ENCODE measurements around the gene ARAP2. TPM values are rescaled to one million over a fixed set of nuclear protein-coding genes. Genes with fewer than 3 reads are reported as not detected.

Gene ARAP2
- polyA plus RNA-seq, 1 donor (not counting 4 experiments of a cell fraction or from before 2014, with no cell fraction given) = 9.3 TPM

DNA sequence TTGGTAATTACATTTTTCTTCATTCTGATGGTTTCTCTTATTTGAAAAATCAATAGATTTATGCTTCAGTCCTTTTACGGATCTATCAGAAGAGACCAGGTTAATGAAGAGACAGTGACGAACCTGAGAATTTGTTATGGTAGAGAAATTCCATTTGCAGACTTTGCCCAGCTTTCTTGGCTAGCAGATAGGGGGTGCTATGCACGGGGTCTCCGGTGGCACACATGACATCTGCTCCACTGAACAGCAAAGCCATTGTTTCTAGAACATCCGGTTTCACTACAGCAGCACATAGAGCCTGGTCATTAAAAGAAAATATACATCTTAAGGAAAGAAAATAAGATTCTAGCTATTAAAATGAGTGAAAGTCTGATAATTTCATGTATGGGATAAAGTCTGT is 85.1 kb downstream of the ARAP2 start:
- Histone ChIP-seq H3K36me3 (ENCODE audit: control insufficient read depth in 2 of 2, extremely low read depth in 1 of 2, insufficient read depth in 2 of 2, low read length in 2 of 2) (peaks cover 4 to 5% of the 10 kb centered on the region in 2 experiments), H3K4me2 (ENCODE audit: control insufficient read depth, extremely low read depth, insufficient read depth, low read depth, low read length) (no peak overlapping the region), H4K20me1 (ENCODE audit: control insufficient read depth, extremely low read depth, insufficient read depth, low read length) (no peaks in the 10 kb centered on the region), H3K27ac (ENCODE audit: control insufficient read depth, insufficient read depth, low read length) (no peak overlapping the region), H3K9me3 (ENCODE audit: control insufficient read depth, low read depth, low read length) (no peaks in the 10 kb centered on the region), H3K27me3 (ENCODE audit: control insufficient read depth, extremely low read depth, insufficient read depth, low read length) (no peaks in the 10 kb centered on the region), H3K79me2 (ENCODE audit: control insufficient read depth, insufficient read depth, low read length) (no peaks in the 10 kb centered on the region), H2AFZ (ENCODE audit: control insufficient read depth, low read length) (no peak overlapping the region), H3K4me1 (ENCODE audit: control insufficient read depth, extremely low read depth, insufficient read depth, low read length) (no peaks in the 10 kb centered on the region), H3K9ac (ENCODE audit: control insufficient read depth, extremely low read depth, insufficient read depth, low read length) (no peak overlapping the region), H3K9me1 (ENCODE audit: control insufficient read depth, extremely low read depth, insufficient read depth, low read length) (no peaks in the 10 kb centered on the region), H3K4me3 (ENCODE audit: control insufficient read depth in 2 of 3, extremely low read depth in 1 of 3, insufficient read depth in 2 of 3, low read depth in 1 of 3, low read length in 3 of 3) (no peak overlapping the region)
- DNase-seq (ENCODE audit: low read depth, low spot score) = no peak
- TF ChIP-seq EZH2 (IDR thresholded peaks at IDR 0.05; ENCODE audit: low read length) = no peak
- TF ChIP-seq, protein P1, sequence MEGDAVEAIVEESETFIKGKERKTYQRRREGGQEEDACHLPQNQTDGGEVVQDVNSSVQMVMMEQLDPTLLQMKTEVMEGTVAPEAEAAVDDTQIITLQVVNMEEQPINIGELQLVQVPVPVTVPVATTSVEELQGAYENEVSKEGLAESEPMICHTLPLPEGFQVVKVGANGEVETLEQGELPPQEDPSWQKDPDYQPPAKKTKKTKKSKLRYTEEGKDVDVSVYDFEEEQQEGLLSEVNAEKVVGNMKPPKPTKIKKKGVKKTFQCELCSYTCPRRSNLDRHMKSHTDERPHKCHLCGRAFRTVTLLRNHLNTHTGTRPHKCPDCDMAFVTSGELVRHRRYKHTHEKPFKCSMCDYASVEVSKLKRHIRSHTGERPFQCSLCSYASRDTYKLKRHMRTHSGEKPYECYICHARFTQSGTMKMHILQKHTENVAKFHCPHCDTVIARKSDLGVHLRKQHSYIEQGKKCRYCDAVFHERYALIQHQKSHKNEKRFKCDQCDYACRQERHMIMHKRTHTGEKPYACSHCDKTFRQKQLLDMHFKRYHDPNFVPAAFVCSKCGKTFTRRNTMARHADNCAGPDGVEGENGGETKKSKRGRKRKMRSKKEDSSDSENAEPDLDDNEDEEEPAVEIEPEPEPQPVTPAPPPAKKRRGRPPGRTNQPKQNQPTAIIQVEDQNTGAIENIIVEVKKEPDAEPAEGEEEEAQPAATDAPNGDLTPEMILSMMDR (optimal IDR thresholded peaks at IDR 0.05 in 1 of 3, IDR thresholded peaks at IDR 0.05 in 1 of 3, conservative IDR thresholded peaks at IDR 0.05 in 1 of 3; ENCODE audit: extremely low read depth in 1 of 3, insufficient read depth in 2 of 3, low read length in 3 of 3) = peak in 1 of 3 experiments; percentile 21
- dilution Hi-C loops (cut with MboI; ENCODE audit: extremely low pct_ligation_motif_present, low sequenced_read_pairs) = no loop called here
- no peak for FAIRE-seq

DNA sequence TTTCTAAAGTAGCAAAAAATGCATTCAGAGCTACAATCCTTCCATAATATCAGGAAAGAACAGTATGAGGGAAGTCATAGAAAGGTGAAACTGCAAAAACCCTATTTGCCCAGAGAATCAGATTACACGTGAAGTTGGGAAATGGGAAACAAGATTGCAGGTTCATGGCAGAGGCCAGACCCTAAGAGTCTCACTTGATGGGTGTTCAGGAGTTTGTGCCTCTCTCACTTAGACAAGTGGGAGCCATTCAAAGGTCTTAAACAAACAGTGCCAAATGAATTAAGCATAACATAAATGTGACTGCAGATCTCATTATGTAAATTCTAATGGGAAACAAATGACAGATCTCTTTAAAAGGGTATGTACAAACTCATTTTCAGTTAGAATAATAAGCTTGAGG is 91.6 kb downstream of the ARAP2 start:
- Histone ChIP-seq H3K27me3 (ENCODE audit: control insufficient read depth, extremely low read depth, insufficient read depth, low read length) (no peaks in the 10 kb centered on the region), H4K20me1 (ENCODE audit: control insufficient read depth, extremely low read depth, insufficient read depth, low read length) (no peaks in the 10 kb centered on the region), H3K4me2 (ENCODE audit: control insufficient read depth, extremely low read depth, insufficient read depth, low read depth, low read length) (no peak overlapping the region), H3K9ac (ENCODE audit: control insufficient read depth, extremely low read depth, insufficient read depth, low read length) (no peak overlapping the region), H3K9me3 (ENCODE audit: control insufficient read depth, low read depth, low read length) (no peaks in the 10 kb centered on the region), H2AFZ (ENCODE audit: control insufficient read depth, low read length) (no peak overlapping the region), H3K36me3 (ENCODE audit: control insufficient read depth in 2 of 2, extremely low read depth in 1 of 2, insufficient read depth in 2 of 2, low read length in 2 of 2) (peaks cover 1 to 3% of the 10 kb centered on the region in 2 experiments), H3K27ac (ENCODE audit: control insufficient read depth, insufficient read depth, low read length) (no peak overlapping the region), H3K4me1 (ENCODE audit: control insufficient read depth, extremely low read depth, insufficient read depth, low read length) (no peaks in the 10 kb centered on the region), H3K4me3 (ENCODE audit: control insufficient read depth in 2 of 3, extremely low read depth in 1 of 3, insufficient read depth in 2 of 3, low read depth in 1 of 3, low read length in 3 of 3) (no peak overlapping the region), H3K79me2 (ENCODE audit: control insufficient read depth, insufficient read depth, low read length) (no peaks in the 10 kb centered on the region), H3K9me1 (ENCODE audit: control insufficient read depth, extremely low read depth, insufficient read depth, low read length) (no peaks in the 10 kb centered on the region)
- DNase-seq (ENCODE audit: low read depth, low spot score) (no peak), FAIRE-seq (no peak)
- dilution Hi-C loops (cut with MboI; ENCODE audit: extremely low pct_ligation_motif_present, low sequenced_read_pairs) = no loop called here
- TF ChIP-seq, protein P1 (optimal IDR thresholded peaks at IDR 0.05 in 1 of 3, IDR thresholded peaks at IDR 0.05 in 1 of 3, conservative IDR thresholded peaks at IDR 0.05 in 1 of 3; ENCODE audit: extremely low read depth in 1 of 3, insufficient read depth in 2 of 3, low read length in 3 of 3) = no peak
- no peak for TF ChIP-seq EZH2 (IDR thresholded peaks at IDR 0.05; ENCODE audit: low read length)

Data from keratinocyte (primary cell).